ENCODE measurements around the gene PRDM5. TPM values are rescaled to one million over a fixed set of nuclear protein-coding genes. Genes with fewer than 3 reads are reported as not detected.

Gene PRDM5
- total RNA-seq, 1 donor, result 2.2 TPM

DNA sequence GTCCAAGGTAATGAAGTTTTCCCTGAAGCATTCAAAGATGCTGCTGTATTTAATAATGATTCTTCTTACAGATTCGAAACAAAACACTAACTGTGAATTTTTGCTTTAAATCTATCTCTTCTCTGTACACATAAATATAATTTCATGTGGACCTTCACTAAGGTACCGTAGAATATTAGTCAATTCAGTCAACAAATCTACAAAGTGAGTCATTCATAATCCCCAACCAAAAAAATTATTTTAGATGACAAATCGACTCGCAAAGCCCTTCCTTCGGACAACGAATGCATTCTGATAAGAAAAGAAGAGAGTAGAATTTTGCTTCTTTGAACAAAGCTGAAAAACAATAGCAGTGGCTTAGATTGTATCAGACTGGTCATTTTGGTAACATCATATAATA is 95.7 kb downstream of the PRDM5 start:
- DNase-seq (ENCODE audit: low read depth in 2 of 3, low spot score in 2 of 3), result no peak

DNA sequence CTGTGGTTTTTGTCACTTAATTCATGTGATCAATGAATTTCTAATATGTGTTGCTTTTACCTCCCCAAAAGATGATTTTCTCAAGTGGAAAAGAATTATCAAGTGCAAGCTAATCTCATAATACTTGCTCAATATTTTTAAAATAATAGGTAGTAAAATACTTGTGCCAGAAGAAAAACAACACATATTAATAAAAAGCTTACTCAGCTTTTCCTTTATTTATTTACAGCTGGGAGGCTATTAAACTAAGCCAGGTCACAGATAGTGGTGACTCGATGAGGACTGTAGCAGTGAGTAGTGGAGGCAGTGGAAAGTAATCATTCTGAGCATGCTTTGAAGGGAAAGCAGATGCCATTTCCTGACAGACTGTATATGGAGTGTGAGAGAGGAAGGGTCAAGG is 96.1 kb downstream of the PRDM5 start:
- no peak for DNase-seq (ENCODE audit: low read depth in 2 of 3, low spot score in 2 of 3)

DNA sequence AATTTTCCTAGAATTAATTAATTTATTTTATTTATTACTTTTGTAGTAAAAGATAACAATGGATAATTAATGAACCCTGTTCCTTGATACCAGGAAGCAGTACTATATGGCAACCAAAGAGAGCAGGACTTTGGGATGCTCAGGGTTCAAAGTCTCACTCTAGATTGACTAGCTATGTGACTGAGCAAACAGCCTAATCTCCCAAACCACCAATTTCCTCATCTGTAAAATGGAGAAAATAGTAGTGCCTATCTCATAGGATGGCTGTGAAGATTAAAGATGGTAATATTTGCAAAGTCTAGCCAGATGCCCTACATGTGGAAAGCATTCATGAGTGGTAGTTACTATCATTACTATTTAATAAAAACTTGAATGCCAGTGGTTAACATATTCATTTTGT is 97.6 kb downstream of the PRDM5 start:
- no peak for DNase-seq (ENCODE audit: low read depth in 2 of 3, low spot score in 2 of 3)

DNA sequence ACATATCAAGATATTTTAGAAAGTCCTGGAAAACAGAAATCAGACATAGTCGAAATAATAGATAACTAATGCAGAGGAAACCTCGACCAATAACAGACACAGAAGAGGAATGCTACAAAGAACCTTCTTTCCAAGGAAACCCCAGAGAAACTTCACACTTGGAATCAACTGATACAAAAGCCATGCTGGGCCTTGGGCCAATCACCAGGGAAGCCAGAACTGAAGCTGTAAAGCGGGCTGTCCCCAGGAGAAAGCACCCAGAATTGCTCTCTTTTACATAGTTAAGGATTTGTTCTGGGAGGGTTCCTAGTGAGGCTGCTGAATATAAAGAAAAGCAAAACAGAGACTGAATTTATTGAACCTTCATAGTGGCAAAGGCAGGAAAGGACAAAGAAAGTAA is 100.5 kb downstream of the PRDM5 start:
- no peak for DNase-seq (ENCODE audit: low read depth in 2 of 3, low spot score in 2 of 3)

DNA sequence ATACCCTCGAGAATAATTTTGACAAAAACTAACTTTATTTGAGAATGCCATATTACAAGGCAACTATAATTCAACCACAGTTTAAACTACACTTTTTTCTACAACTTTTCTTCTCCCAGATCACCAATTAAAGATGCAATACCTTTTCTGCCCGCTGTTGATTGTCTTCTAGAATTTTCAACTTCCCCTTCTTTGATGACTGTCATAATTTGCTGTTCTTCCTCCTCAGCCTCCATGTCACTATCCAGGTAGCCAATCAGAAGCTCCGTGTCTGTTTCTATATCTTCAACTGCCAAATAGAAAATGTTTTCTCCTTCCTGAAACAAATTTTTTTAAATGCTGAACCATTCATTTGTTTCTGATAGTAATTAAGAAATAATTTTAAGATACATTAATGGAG is 101.5 kb downstream of the PRDM5 start:
- DNase-seq (ENCODE audit: low read depth in 2 of 3, low spot score in 2 of 3), result peak in 1 of 3 donors; percentile 21

DNA sequence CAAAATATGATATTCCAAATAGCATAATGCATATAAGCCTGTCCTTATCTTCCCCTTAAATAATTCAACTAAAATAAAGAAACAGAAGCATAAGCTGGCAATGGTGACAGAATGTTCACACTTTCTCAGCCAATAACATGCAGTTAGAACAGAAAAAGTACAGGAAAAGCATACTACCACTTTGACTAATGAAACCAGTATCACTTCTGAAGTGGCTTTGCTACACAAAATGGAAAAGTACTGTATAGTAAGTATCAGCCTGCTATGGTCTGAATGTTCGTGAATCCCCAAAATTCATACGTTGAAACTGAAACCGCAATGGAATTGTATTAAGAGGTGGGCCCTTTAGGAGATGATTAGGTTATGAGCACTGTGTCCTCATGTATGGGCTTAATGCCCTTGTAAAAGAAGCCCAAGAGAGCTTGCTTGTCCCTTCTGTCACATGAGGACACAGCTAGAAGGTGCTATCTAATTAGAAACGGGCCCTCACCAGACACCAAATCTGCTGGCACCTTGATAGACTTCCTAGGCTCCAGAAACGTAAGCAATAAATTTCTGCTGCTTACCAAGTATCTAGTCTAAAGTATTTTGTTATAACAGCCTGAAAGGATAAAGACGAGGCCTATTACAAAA is 102.6 kb downstream of the PRDM5 start:
- DNase-seq (ENCODE audit: low read depth in 2 of 3, low spot score in 2 of 3), result no peak

DNA sequence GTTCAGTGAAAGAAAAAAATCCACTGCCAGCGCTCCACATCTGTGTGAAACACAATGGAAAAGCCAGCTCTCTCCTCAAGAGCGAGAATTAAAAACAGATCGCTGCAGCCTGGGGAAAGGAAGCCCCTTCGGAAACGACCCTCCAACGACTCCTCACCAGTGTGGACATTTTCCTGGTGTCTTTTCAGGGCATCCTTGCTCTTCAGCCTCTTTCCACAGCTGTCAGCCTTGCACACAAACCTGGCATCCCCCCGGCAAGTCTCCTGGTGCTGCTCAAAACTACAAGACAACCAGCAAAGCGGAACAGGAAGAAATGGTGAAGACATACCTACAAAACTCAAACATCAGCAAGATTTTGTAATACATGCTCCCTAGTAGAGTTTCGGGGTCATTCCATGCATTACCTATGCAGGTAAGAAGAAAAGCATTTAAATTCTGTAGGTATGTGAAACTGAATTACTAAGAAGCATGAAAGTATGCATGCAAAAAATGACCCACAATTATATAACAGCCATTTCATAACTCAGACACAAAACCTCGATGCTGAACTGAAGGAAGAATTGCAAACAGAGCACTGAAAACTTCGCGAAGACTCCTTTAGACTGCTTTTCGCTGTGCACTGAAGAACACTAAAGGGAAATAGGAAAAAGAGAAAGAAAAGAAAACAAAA is 106.1 kb downstream of the PRDM5 start:
- no peak for DNase-seq (ENCODE audit: low read depth in 2 of 3, low spot score in 2 of 3)

DNA sequence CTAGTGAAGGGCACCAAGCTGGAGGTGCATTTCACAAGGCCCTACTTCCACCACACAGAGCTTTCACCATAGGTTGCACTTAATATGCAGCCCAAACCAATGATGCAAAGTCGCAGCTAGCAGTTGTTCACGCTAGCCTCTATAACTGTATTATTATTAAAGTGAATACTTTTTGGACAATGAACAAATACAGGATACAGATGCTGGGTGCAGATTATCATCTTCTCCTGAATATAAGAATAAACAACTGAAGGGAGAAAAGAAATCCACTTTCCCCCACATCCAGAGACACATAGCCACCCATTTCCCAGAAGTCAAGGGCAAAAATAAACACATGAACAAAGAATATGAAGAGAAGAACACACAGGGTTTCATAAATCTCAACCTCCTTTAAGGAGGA is 107.2 kb downstream of the PRDM5 start:
- no peak for DNase-seq (ENCODE audit: low read depth in 2 of 3, low spot score in 2 of 3)

DNA sequence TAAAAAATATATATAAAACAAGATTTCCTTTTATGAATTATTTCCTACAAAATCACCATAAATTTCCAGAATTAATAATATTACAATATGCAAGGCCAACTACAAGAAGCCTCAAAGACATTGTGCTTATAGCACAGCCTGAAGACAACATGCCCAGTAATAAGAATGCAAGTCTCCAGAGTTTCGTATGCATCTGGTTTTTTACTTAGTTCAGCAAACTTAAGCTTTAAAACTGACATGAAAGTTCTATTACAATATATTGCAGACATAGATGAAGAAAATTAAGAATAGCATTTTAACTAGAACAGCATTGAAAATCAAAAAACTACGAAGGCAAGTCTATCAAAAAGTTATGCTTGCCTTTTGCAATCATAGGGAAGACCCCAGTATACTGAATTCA is 107.6 kb downstream of the PRDM5 start:
- DNase-seq (ENCODE audit: low read depth in 2 of 3, low spot score in 2 of 3), result no peak

DNA sequence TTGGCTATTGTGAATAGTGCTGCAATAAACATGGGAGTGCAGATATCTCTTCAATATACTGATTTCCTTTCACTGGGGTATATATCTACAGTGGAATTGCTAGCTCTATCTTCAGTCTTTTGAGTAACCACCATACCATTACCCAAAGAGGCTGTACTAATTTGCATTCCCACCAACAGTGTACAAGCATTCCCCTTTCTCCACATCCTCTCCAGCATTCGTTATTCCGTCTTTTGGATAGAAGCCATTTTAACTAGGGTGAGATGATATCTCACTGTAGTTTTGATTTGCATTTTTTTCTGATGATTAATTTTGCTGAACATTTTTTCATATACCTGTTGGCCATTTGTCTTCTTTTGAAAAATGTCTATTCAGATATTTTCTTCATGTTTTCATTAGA is 110.3 kb downstream of the PRDM5 start:
- DNase-seq (ENCODE audit: low read depth in 2 of 3, low spot score in 2 of 3), result no peak

DNA sequence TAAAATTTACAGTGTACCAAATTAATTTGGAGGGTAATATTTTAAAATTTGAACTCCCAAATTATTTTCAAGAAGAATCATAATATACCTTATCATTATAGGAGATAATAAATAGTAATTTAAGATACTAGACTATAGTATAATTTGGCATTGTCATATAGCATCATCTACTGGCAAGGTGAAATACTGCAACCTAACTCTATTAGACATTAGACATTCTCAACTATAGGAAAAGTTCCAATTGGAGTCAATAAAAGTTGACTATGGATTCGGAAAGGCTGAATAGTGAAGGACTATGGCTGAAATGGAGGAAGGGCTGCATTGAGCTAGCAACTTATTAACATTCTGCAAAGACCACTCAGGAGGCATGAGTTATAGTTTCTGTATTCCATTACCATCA is 113.0 kb downstream of the PRDM5 start:
- peak in 1 of 3 donors; percentile 6 for DNase-seq (ENCODE audit: low read depth in 2 of 3, low spot score in 2 of 3)

DNA sequence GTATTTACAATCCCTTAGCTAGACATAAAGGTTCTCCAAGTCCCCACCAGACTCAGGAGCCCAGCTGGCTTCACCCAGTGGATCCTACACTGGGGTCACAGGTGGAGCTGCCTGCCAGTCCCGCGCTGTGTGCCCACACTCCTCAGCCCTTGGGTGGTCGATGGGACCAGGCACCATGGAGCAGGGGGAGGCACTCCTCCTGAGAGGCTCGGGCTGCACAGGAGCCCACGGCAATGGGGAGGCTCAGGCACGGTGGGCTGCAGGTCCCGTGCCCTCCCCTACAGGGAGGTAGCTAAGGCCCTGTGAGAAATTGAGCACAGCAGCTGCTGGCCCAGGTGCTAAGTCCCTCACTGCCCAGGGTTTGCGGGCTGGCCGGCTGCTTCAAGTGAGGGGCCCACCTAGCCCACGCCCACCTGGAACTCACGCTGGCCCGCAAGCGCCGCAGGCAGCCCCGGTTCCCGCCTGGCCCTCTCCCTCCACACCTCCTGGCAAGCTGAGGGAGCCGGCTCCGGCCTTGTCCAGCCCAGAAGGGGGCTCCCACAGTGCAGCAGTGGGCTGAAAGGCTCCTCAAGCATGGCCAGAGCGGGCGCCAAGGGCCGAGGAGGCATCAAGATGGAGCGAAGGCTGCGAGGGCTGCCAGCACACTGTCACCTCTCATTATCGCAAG is 113.9 kb downstream of the PRDM5 start:
- DNase-seq (ENCODE audit: low read depth in 2 of 3, low spot score in 2 of 3), result no peak

DNA sequence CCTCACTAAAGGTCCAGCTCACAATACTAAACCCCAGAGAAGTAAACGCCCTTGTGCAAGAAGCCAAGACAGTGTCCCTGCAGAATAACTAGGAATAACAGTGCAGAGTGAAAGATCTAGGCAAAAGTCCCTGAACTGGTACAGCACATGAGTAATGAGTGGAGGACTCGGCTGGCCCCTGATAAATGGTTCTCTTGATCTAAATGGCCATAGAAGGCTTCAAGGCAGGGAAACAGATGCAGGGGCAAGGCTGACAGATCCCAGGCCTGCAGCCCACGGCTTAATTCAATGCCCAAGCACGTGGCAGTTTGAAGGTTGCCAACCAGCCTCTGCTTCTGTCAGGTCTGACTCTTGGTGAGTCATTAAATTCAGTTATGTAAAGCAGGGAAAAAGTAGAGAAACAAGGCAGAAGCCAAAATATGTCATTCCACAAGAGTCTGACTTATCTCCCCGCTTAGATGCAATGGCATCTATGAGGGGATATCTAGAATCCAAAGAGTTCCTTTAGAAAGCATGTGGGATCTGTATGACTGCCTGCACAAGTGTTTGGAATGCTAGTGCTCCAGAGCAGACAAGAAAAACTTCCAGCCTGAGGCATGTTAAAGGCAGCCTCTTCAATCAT is 121.3 kb downstream of the PRDM5 start:
- DNase-seq (ENCODE audit: low read depth in 2 of 3, low spot score in 2 of 3), result no peak

DNA sequence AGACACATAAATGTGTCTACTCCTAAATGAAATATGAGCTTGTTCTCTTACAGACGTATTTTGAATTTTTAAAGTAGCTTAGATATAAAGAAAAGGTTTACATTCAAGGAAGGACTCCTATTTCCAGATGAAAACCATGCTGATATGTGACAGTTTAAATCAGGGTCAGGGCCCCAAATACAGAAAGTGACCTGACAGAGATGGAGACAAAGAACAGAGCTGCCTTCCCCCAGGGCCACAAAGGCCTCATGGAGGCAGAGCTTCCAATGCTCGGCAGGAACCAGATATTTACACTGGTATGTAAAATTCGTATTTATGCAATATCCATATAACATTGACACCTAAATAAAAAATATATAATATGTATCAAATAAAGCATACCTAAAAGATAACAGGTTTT is 124.0 kb downstream of the PRDM5 start:
- DNase-seq (ENCODE audit: low read depth in 2 of 3, low spot score in 2 of 3), result no peak

DNA sequence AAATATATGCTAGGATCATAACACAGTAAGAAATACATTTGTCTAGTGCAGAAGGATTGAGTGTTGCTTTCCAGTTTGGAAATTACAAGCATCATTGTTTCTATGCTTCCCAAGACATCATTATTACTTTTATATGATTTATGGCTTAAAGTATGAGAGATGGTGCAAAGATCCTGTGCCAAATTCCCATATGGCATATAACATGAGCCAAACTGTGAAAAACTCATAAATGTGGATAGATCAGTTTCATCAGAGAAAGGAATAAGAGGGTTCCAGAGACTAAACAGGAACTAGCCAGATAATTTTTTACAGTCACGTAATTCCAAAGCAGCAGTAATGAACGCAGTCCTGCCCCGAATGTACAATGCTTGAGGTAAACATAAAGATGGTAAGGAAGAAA is 126.3 kb downstream of the PRDM5 start:
- no peak for DNase-seq (ENCODE audit: low read depth in 2 of 3, low spot score in 2 of 3)

DNA sequence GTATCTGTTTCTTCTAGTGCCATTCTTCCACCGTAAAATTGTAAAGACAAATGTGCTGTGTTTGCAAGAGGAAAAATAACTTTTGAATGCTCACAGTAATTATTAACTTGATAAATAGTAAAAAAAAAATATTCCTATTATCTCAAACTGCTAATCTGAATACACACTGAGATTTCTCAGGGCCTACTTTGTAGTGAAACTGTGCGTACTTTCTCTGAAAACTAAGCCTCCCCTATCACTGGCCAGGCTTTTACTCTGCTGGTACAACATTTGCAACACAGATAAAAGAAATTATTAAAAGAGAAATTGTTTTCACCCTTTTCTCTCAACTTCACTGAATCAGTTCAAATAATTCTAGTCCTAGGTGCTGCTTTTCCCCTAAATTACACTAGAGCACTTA is 137.3 kb downstream of the PRDM5 start:
- no peak for DNase-seq (ENCODE audit: low read depth in 2 of 3, low spot score in 2 of 3)

DNA sequence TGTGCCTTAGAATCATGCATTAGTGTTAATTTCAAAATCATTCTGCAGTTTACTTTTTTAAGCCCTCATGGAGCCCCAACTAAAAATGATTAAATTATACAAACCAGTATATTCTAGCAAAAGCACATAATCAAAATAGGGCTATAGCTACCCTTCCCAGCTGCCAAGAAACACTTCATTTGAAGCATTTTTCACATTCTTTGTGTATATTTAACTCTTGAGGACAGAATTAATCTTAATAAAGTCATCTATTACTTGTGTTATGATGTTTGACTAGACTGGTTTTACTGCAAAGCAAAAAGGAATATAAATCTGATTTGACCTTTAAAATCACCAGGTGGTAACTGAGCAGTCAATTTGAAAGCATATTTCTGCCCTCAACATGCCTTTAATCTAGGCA is 145.1 kb downstream of the PRDM5 start:
- no peak for DNase-seq (ENCODE audit: low read depth in 2 of 3, low spot score in 2 of 3)

DNA sequence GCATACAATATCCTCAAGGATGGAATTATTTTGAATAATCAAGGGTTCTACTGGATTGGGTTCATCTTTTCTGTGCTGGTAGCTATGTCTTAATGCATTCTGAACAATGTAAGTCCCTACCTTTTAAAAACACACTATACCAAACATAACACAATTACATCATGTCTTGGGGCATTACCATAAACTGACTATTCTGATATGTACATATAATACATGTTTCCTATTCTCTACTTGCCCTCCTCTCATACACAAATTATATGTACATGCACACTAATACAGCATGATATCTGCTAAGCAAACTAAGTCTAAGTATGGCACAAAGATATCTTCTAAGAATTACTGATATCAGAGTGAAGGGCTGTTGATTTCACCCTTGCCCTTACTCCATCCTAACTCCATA is 147.1 kb downstream of the PRDM5 start:
- no peak for DNase-seq (ENCODE audit: low read depth in 2 of 3, low spot score in 2 of 3)

DNA sequence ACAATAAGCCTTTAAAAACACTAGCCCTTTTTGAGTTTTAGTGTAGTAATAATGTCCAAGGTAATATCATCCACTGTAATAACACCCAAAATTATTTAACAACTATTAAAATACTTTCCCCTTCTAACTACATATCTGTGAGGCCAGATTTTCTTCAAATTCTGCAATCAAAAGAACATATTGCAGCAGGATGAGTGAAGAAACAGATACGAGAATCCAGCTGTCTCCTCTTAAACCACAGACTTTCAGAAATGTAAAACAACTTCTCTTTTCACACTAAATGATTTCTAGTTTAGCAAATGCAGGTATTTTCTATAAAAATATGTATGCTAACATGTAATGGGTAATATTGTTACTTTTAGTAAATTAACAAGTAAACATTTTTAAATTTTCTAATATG is 148.9 kb downstream of the PRDM5 start:
- peak in 2 of 3 donors; percentile 72 to 88 for DNase-seq (ENCODE audit: low read depth in 2 of 3, low spot score in 2 of 3)

DNA sequence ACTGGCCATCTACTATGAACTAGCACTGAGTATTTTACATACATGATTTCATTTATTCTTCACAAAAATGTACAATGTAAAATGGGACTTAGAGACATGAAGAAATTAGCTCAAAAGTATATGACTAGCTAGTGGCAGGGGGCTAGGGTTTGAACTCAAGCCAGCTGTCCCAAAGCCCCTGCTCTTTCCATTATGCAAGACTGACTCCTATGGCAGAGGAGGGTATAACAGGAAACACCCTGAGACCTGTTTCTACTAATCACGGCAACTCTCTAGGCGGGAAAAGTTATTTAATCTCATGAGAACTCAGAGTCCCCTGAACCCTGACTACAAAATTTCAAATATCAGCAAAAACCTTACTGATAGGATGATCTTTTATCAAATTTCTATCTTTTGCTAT is 150.6 kb downstream of the PRDM5 start:
- no peak for DNase-seq (ENCODE audit: low read depth in 2 of 3, low spot score in 2 of 3)

DNA sequence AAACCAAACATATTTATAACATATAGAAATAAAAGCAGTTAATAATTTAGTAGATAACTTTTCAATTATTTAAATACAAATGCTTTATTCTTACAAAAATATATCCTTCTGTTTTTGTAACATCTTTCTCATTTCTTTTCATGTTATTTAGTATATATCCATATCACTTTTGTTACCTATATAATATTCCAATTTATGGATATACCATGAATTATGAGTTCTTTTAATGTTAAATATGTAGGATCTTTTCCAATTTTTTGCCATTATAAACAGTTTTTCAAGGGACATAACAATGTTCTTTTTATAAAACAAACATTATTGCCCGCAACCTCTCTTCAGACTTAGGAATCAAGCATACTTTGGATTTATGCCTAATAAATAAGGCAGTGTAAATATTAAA is 151.6 kb downstream of the PRDM5 start:
- no peak for DNase-seq (ENCODE audit: low read depth in 2 of 3, low spot score in 2 of 3)

DNA sequence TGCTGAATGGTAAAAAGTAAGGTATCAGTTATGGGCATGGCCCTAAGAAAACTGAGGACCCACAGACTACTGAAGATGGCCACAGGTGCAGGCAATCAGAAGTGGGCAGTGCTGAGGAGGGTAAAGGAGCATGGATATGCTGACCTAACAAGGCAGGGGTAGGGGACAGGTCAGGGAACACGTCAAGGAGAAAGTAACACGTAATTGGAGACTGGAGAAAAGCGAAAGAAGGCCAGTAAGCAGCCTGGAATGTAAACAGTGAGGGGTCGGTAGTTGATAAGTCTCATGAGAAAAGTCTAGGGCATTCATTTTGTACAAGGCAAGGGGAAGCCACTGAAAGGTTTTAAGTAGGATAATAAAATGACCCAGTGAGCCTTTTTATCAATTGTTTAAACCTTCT is 153.3 kb downstream of the PRDM5 start:
- no peak for DNase-seq (ENCODE audit: low read depth in 2 of 3, low spot score in 2 of 3)
